Measurements from ENCODE around the gene CNTNAP4.

CNTNAP4 gene

GRCh38 chr16:76502063-76502462 is 224.9 kb downstream of the CNTNAP4 start:
- DNase-seq = no peak

- DNase-seq = no peak
Observed at GRCh38 chr16:76502555-76502954, 225.4 kb downstream of the CNTNAP4 start.

GRCh38 chr16:76503091-76503490 is 225.9 kb downstream of the CNTNAP4 start:
- no peak for DNase-seq

GRCh38 chr16:76511203-76511602 is 234.0 kb downstream of the CNTNAP4 start:
- no peak for DNase-seq

- no peak for DNase-seq
Observed at GRCh38 chr16:76518781-76519180, 241.6 kb downstream of the CNTNAP4 start.

GRCh38 chr16:76524356-76524755 is 247.2 kb downstream of the CNTNAP4 start:
- no peak for DNase-seq

GRCh38 chr16:76524769-76525168 is 247.6 kb downstream of the CNTNAP4 start:
- no peak for DNase-seq

- DNase-seq = no peak
Observed at GRCh38 chr16:76527244-76527643, 250.0 kb downstream of the CNTNAP4 start.

- DNase-seq = no peak
Observed at GRCh38 chr16:76529120-76529519, 251.9 kb downstream of the CNTNAP4 start.

GRCh38 chr16:76531236-76531635 is 254.0 kb downstream of the CNTNAP4 start:
- DNase-seq = no peak

GRCh38 chr16:76532188-76532973 is 255.2 kb downstream of the CNTNAP4 start:
- no peak for DNase-seq

- no peak for DNase-seq
Observed at GRCh38 chr16:76539609-76540008, 262.4 kb downstream of the CNTNAP4 start.

GRCh38 chr16:76541070-76541469 is 263.9 kb downstream of the CNTNAP4 start:
- no peak for DNase-seq

- DNase-seq = no peak
Observed at GRCh38 chr16:76565542-76565941, 288.3 kb downstream of the CNTNAP4 start.

GRCh38 chr16:76571755-76572154 is 294.6 kb downstream of the CNTNAP4 start:
- DNase-seq = no peak

- DNase-seq = no peak
Observed at GRCh38 chr16:76573281-76573680, 296.1 kb downstream of the CNTNAP4 start.

GRCh38 chr16:76574651-76575050 is 297.4 kb downstream of the CNTNAP4 start:
- no peak for DNase-seq

GRCh38 chr16:76576526-76576925 is 299.3 kb downstream of the CNTNAP4 start:
- no peak for DNase-seq

- DNase-seq = no peak
Observed at GRCh38 chr16:76577003-76577402, 299.8 kb downstream of the CNTNAP4 start.

GRCh38 chr16:76579277-76579922 is 302.2 kb downstream of the CNTNAP4 start:
- DNase-seq = no peak

- no peak for DNase-seq
Observed at GRCh38 chr16:76583466-76583865, 306.3 kb downstream of the CNTNAP4 start.

GRCh38 chr16:76583945-76584344 is 306.7 kb downstream of the CNTNAP4 start:
- DNase-seq = no peak

- no peak for DNase-seq
Observed at GRCh38 chr16:76598498-76598897, 321.3 kb downstream of the CNTNAP4 start.

- DNase-seq = no peak
Observed at GRCh38 chr16:76607317-76607716, 330.1 kb downstream of the CNTNAP4 start.
